Liver (tissue), 9 donors: ENCODE data around the gene ANKMY1. TPM values are rescaled to one million over a fixed set of nuclear protein-coding genes. Genes with fewer than 3 reads are reported as not detected.

Source experiments
- DNase-seq: peaks from one replicate; pipeline ENCODE4 v3.0.0-alpha.2; 2017; ENCODE audit warnings: low spot score
- H3K27ac ChIP-seq, 2 donors: one replicate each; pipeline ENCODE4 v1.7.0; 2013; ENCODE audit warnings: inconsistent platforms in 2 of 2, low read length in 2 of 2, control low read depth in 1 of 2, low read depth in 1 of 2, mild to moderate bottlenecking in 1 of 2
- H3K27me3 ChIP-seq, 4 donors: one replicate each; pipeline versions ENCODE4 v1.6.1 to v1.7.0; 2013; ENCODE audit warnings: low read length in 3 of 4, inconsistent platforms in 1 of 4, mild to moderate bottlenecking in 1 of 4, moderate library complexity in 1 of 4; ENCODE audit not compliant: control insufficient read depth in 4 of 4, insufficient read depth in 4 of 4
- H3K36me3 ChIP-seq, 4 donors: one replicate each; pipeline versions ENCODE4 v1.6.1 to v1.7.0; 2013; ENCODE audit warnings: low read length in 3 of 4, mild to moderate bottlenecking in 3 of 4, low read depth in 1 of 4, moderate library complexity in 1 of 4; ENCODE audit not compliant: control insufficient read depth in 4 of 4, insufficient read depth in 3 of 4
- H3K4me1 ChIP-seq, 4 donors: one replicate each; pipeline versions ENCODE4 v1.6.1 to v1.7.0; 2013; ENCODE audit warnings: low read length in 3 of 4, mild to moderate bottlenecking in 3 of 4, moderate library complexity in 1 of 4; ENCODE audit not compliant: control insufficient read depth in 4 of 4, insufficient read depth in 4 of 4
- H3K4me3 ChIP-seq, 3 donors: one replicate each; pipeline versions ENCODE4 v1.6.1 to v1.7.0; 2013; ENCODE audit warnings: low read length in 3 of 3, control low read depth in 1 of 3, low read depth in 1 of 3, mild to moderate bottlenecking in 1 of 3
- H3K9ac ChIP-seq, 2 donors: one replicate each; pipeline ENCODE4 v1.7.0; 2013; ENCODE audit warnings: low read length in 2 of 2, mild to moderate bottlenecking in 2 of 2, moderate library complexity in 2 of 2, control low read depth in 1 of 2, low read depth in 1 of 2
- H3K9me3 ChIP-seq, 4 donors: one replicate each; pipeline versions ENCODE4 v1.6.1 to v1.7.0; 2013; ENCODE audit warnings: low read length in 3 of 4; ENCODE audit not compliant: control insufficient read depth in 4 of 4
- EGR1 ChIP-seq, 2 donors: IDR thresholded peaks; 2 replicates each; pipeline ENCODE4 v1.6.1; 2016 to 2018; ENCODE audit warnings: antibody characterized with exemption in 2 of 2, low read depth in 2 of 2
- FOXA1 ChIP-seq: IDR thresholded peaks from 2 replicates; pipeline ENCODE4 v1.6.1; 2016; ENCODE audit warnings: antibody characterized with exemption
- FOXA2 ChIP-seq: IDR thresholded peaks from 2 replicates; pipeline ENCODE4 v1.6.1; 2016; ENCODE audit warnings: antibody characterized with exemption
- GABPA ChIP-seq, 2 donors: IDR thresholded peaks in 1 of 2; conservative IDR thresholded peaks in 1 of 2; 2 replicates each; pipeline ENCODE4 v1.6.1; 2016; ENCODE audit warnings: antibody characterized with exemption in 2 of 2, mild to moderate bottlenecking in 1 of 2, moderate library complexity in 1 of 2
- HNF4A ChIP-seq, 2 donors: conservative IDR thresholded peaks; 2 replicates each; pipeline ENCODE4 v1.6.1; 2016; ENCODE audit warnings: antibody characterized with exemption in 2 of 2, mild to moderate bottlenecking in 2 of 2
- HNF4G ChIP-seq: IDR thresholded peaks from 2 replicates; pipeline ENCODE4 v1.6.1; 2016; ENCODE audit warnings: antibody characterized with exemption
- JUND ChIP-seq, 2 donors: IDR thresholded peaks; 2 replicates each; pipeline ENCODE4 v1.6.1; 2016; ENCODE audit warnings: antibody characterized with exemption in 2 of 2
- NR2F2 ChIP-seq: IDR thresholded peaks from 2 replicates; pipeline ENCODE4 v1.6.1; 2016; ENCODE audit warnings: antibody characterized with exemption
- RAD21 ChIP-seq, 2 donors: IDR thresholded peaks; 2 replicates each; pipeline ENCODE4 v1.6.1; 2016; ENCODE audit warnings: antibody characterized with exemption in 2 of 2, mild to moderate bottlenecking in 2 of 2
- RXRA ChIP-seq, 2 donors: IDR thresholded peaks; 2 replicates each; pipeline ENCODE4 v1.6.1; 2017 to 2018; ENCODE audit warnings: antibody characterized with exemption in 2 of 2, mild to moderate bottlenecking in 1 of 2
- SP1 ChIP-seq: IDR thresholded peaks from 2 replicates; pipeline ENCODE4 v1.6.1; 2018; ENCODE audit warnings: antibody characterized with exemption, mild to moderate bottlenecking
- TAF1 ChIP-seq: conservative IDR thresholded peaks from 2 replicates; pipeline ENCODE4 v1.6.1; 2016; ENCODE audit warnings: antibody characterized with exemption, mild to moderate bottlenecking
- YY1 ChIP-seq: IDR thresholded peaks from 2 replicates; pipeline ENCODE4 v1.6.1; 2016; ENCODE audit warnings: antibody characterized with exemption, mild to moderate bottlenecking
- WGBS: extraction: QIAGEN DNeasy Blood & Tissue Kit; methylation state at CpG from one replicate; pipeline ENCODE4 v1.1.7; 2013; 5-methylcytosine and 5-hydroxymethylcytosine counted together
- polyA plus RNA-seq, 2 donors: library from polyadenylated mRNA; stranded (reverse) in 1 of 2; unstranded in 1 of 2; fragments of 200-250 nt in 1 of 2; fragments of >200 nt in 1 of 2; fragmentation: Nextera tagmentation in 1 of 2; extraction: Ambion mirVana in 1 of 2; gene quantifications; one replicate each; pipeline versions ENCODE4 v1.2.1 to v1.2.3, GENCODE V29; 2013 to 2015
- total RNA-seq, 2 donors: library from RNA; depleted of rRNA; stranded (reverse); fragments of >200 nt; gene quantifications; one replicate each; pipeline ENCODE4 v1.2.3, GENCODE V29; 2014
- TF ChIP-seq, protein P1 (sequence below): IDR thresholded peaks from 2 replicates; pipeline ENCODE4 v1.6.1; 2016; ENCODE audit warnings: antibody characterized with exemption
- TF ChIP-seq, protein P2 (sequence below): IDR thresholded peaks from 2 replicates; pipeline ENCODE4 v1.6.1; 2016; ENCODE audit warnings: antibody characterized with exemption, mild to moderate bottlenecking
- TF ChIP-seq, protein P3 (sequence below): fragments of 150-350 bp; IDR thresholded peaks from 2 replicates; pipeline ENCODE4 v1.5.1; 2017; ENCODE audit warnings: improper control_type of control experiment, low read depth, low read length; ENCODE audit not compliant: missing input control
- TF ChIP-seq, protein P4 (sequence below): IDR thresholded peaks from 2 replicates; pipeline ENCODE4 v1.6.1; 2016; ENCODE audit warnings: antibody characterized with exemption
- TF ChIP-seq, protein P5 (sequence below): IDR thresholded peaks from 2 replicates; pipeline ENCODE4 v1.6.1; 2016; ENCODE audit warnings: antibody characterized with exemption
- donor health status: healthy.
- donor health status: healthy.
- donor health status: healthy.
- donor health status: healthy.
- donor health status: healthy.

Gene ANKMY1
- total and polyA plus RNA-seq, 4 donors, result 2.5 to 12.8 (median 4.2) TPM

DNA sequence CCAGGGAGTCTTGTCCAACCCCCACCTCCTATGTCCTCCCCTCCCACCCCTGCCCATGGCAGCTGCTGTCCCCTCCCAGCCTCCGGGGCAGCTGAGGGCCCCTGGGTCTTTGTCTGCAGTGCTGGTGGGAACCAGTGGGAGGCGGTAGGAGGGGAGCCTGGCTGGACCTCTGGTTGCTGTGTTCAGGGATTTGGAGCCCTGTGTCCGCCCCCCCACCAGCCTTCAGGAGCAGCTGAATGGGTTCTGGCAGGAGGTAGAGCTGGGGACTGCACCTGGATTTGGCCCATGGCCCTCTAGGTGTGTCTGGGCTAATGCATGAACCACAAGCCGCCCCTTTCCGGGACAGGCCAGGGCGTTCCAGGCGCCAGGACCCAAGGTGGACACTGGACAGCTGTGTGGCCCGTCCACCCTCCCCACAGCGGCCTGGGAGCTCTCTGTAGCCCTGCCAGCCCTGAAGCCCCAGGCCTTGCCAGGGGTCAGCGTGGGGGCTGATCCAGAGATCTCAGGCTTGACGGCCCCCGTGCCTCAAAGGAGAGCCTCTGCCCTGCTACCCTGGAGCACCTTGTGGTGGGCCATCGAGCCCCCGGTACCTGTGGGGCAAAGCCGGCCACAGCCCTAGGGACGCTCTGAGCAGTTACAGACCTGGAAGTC is 96.9 kb downstream of the ANKMY1 start (continued):
- TF ChIP-seq, protein P1, sequence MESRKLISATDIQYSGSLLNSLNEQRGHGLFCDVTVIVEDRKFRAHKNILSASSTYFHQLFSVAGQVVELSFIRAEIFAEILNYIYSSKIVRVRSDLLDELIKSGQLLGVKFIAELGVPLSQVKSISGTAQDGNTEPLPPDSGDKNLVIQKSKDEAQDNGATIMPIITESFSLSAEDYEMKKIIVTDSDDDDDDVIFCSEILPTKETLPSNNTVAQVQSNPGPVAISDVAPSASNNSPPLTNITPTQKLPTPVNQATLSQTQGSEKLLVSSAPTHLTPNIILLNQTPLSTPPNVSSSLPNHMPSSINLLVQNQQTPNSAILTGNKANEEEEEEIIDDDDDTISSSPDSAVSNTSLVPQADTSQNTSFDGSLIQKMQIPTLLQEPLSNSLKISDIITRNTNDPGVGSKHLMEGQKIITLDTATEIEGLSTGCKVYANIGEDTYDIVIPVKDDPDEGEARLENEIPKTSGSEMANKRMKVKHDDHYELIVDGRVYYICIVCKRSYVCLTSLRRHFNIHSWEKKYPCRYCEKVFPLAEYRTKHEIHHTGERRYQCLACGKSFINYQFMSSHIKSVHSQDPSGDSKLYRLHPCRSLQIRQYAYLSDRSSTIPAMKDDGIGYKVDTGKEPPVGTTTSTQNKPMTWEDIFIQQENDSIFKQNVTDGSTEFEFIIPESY, result no peak
- no peak for TF ChIP-seq JUND (IDR thresholded peaks at IDR 0.05)
- TF ChIP-seq GABPA (IDR thresholded peaks at IDR 0.05 in 1 of 2, conservative IDR thresholded peaks at IDR 0.05 in 1 of 2), result no peak

DNA sequence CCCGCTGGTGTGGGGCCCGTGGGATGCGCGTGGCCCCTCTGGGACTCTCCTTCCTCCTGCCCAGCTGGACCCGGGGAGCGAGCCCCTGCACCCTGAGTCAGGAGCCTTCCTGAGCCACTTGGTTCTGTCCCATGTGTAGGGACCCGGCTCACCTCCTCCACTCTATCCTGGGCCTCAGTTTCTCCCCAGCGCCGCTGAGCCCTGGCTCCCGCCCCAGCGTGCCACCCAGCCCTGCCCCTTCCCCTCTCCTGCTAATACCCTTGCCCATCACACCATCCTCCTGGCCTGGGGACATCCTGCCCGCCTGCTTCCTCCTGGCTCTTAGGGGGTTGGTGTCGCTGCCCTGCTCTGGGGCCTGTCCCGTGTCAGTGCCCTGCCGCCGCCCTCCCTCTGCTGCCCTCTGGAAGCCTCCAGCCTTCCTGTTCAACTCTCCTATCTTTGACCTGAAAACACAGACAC is 97.5 kb downstream of the ANKMY1 start:
- WGBS, result 95% methylated on average over 16 of the region's 16 CpGs
- Histone ChIP-seq H3K27ac (no peak overlapping the region), H3K9ac (no peak overlapping the region), H3K36me3 (peaks cover 0 to 6% (median 4%) of the 10 kb centered on the region in 4 donors), H3K4me3 (no peak overlapping the region), H3K27me3 (no peaks in the 10 kb centered on the region), H3K4me1 (peaks cover 0 to 26% (median 12%) of the 10 kb centered on the region in 4 donors), H3K9me3 (no peaks in the 10 kb centered on the region)
- no peak for DNase-seq
- TF ChIP-seq, protein P2, sequence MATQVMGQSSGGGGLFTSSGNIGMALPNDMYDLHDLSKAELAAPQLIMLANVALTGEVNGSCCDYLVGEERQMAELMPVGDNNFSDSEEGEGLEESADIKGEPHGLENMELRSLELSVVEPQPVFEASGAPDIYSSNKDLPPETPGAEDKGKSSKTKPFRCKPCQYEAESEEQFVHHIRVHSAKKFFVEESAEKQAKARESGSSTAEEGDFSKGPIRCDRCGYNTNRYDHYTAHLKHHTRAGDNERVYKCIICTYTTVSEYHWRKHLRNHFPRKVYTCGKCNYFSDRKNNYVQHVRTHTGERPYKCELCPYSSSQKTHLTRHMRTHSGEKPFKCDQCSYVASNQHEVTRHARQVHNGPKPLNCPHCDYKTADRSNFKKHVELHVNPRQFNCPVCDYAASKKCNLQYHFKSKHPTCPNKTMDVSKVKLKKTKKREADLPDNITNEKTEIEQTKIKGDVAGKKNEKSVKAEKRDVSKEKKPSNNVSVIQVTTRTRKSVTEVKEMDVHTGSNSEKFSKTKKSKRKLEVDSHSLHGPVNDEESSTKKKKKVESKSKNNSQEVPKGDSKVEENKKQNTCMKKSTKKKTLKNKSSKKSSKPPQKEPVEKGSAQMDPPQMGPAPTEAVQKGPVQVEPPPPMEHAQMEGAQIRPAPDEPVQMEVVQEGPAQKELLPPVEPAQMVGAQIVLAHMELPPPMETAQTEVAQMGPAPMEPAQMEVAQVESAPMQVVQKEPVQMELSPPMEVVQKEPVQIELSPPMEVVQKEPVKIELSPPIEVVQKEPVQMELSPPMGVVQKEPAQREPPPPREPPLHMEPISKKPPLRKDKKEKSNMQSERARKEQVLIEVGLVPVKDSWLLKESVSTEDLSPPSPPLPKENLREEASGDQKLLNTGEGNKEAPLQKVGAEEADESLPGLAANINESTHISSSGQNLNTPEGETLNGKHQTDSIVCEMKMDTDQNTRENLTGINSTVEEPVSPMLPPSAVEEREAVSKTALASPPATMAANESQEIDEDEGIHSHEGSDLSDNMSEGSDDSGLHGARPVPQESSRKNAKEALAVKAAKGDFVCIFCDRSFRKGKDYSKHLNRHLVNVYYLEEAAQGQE, result no peak
- TF ChIP-seq FOXA2, result no peak
- TF ChIP-seq, protein P3, sequence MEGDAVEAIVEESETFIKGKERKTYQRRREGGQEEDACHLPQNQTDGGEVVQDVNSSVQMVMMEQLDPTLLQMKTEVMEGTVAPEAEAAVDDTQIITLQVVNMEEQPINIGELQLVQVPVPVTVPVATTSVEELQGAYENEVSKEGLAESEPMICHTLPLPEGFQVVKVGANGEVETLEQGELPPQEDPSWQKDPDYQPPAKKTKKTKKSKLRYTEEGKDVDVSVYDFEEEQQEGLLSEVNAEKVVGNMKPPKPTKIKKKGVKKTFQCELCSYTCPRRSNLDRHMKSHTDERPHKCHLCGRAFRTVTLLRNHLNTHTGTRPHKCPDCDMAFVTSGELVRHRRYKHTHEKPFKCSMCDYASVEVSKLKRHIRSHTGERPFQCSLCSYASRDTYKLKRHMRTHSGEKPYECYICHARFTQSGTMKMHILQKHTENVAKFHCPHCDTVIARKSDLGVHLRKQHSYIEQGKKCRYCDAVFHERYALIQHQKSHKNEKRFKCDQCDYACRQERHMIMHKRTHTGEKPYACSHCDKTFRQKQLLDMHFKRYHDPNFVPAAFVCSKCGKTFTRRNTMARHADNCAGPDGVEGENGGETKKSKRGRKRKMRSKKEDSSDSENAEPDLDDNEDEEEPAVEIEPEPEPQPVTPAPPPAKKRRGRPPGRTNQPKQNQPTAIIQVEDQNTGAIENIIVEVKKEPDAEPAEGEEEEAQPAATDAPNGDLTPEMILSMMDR, result no peak
- TF ChIP-seq, protein P1, result no peak
- TF ChIP-seq, protein P4, sequence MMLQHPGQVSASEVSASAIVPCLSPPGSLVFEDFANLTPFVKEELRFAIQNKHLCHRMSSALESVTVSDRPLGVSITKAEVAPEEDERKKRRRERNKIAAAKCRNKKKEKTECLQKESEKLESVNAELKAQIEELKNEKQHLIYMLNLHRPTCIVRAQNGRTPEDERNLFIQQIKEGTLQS, result no peak
- TF ChIP-seq NR2F2, result no peak
- no peak for TF ChIP-seq JUND (IDR thresholded peaks at IDR 0.05)
- no peak for TF ChIP-seq SP1
- TF ChIP-seq RXRA (IDR thresholded peaks at IDR 0.05), result no peak
- TF ChIP-seq, protein P5, sequence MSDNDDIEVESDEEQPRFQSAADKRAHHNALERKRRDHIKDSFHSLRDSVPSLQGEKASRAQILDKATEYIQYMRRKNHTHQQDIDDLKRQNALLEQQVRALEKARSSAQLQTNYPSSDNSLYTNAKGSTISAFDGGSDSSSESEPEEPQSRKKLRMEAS, result no peak
- TF ChIP-seq TAF1, result no peak
- TF ChIP-seq GABPA (IDR thresholded peaks at IDR 0.05 in 1 of 2, conservative IDR thresholded peaks at IDR 0.05 in 1 of 2), result no peak
- TF ChIP-seq HNF4G, result no peak
- TF ChIP-seq HNF4A (conservative IDR thresholded peaks at IDR 0.05), result no peak
- no peak for TF ChIP-seq YY1
- TF ChIP-seq FOXA1, result no peak
- TF ChIP-seq RAD21 (IDR thresholded peaks at IDR 0.05), result no peak
- no peak for TF ChIP-seq EGR1 (IDR thresholded peaks at IDR 0.05; ENCODE audit: low read depth in 2 of 2)
